GM12892 (cell line): Measurements from ENCODE around the gene ZNF354C.

Experiments used
- POLR2A ChIP-seq: IDR thresholded peaks from 2 replicates; pipeline ENCODE4 v1.6.1; 2011; ENCODE audit warnings: low read depth, low read length, control low read depth
- POLR2AphosphoS5 ChIP-seq: IDR thresholded peaks from 2 replicates; pipeline ENCODE4 v1.6.1; 2011; ENCODE audit warnings: low read depth, low read length, control low read depth
- TAF1 ChIP-seq: IDR thresholded peaks from 2 replicates; pipeline ENCODE4 v1.6.1; 2011; ENCODE audit warnings: low read depth, mild to moderate bottlenecking, control low read depth, low read length, borderline replicate concordance

DNA sequence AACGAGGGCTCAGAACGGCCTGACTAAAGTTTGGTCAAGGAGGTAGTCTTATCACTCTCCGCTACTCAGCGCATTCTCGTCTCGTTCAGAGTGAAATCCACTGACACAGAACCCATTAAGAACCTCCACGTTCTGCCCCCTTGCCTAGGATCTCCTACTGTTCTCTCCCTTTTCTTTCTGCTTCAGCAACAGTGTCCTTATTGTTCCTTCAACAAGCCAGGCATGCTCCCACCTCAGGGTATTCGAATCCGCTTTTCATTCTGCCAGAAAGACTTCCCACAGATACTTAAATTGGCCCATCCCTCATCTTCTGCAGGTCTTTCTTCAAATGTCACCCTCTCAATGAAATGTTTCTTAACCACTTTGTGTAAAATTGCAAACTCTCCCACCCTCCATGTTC, 4.3 kb upstream of the ZNF354C start:
- TF ChIP-seq POLR2AphosphoS5 = no peak
- TF ChIP-seq TAF1 = no peak
- no peak for TF ChIP-seq POLR2A
